Measurements from ENCODE around the gene TANGO2.

- TF ChIP-seq CTCF (IDR thresholded peaks at IDR 0.05) (no peak), POLR2A (IDR thresholded peaks at IDR 0.05) (no peak)
Measured at GRCh38 chr22:20094197-20094807, 73.4 kb downstream of the TANGO2 start.
